ENCODE results near the gene KIF1C.

The KIF1C gene

GRCh38 chr17:4969047-4969550 is 28.7 kb upstream of the KIF1C start:
- no peak for DNase-seq (ENCODE audit: low read depth in 2 of 2)

DNA sequence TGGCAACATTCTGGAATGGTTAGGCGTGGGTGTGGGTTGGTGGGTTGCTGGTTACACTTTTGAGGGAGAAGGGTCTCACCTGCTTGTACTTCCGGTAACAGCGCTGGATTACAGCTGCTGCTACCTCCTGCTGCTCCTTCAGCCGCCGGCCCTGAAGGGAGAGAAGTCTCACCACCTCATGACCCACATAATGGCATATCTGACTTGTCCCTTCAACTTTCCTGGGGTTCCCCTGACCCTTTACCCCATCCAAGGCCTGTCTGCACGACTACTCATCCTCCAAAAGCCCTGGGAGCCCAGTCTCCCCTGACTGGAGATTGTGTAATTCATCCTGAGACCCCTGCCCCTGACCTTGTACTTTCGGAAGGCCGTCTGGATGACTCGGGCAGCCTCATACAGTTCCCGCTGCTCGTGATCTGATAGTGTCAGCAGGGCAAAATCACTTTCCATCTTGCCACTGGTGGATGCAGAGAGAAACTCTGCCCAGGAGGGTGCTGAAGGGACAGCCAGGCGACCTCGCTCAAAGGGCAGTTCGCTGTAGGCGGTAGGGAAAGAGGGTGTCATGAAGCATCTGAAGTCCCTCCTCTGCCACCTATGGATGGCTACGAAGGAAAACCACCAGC is 28.1 kb upstream of the KIF1C start:
- peak in 1 of 2 donors; percentile 10 for DNase-seq (ENCODE audit: low read depth in 2 of 2)

GRCh38 chr17:4970273-4970672 is 27.5 kb upstream of the KIF1C start:
- no peak for DNase-seq (ENCODE audit: low read depth in 2 of 2)

- DNase-seq (ENCODE audit: low read depth in 2 of 2): no peak
Measured at GRCh38 chr17:4971826-4972225, 25.9 kb upstream of the KIF1C start.

GRCh38 chr17:4972322-4972721 is 25.4 kb upstream of the KIF1C start:
- DNase-seq (ENCODE audit: low read depth in 2 of 2): no peak

- DNase-seq (ENCODE audit: low read depth in 2 of 2): no peak
Measured at GRCh38 chr17:4972752-4973151, 25.0 kb upstream of the KIF1C start.

- no peak for DNase-seq (ENCODE audit: low read depth in 2 of 2)
Measured at GRCh38 chr17:4973256-4974114, 24.3 kb upstream of the KIF1C start.

- no peak for DNase-seq (ENCODE audit: low read depth in 2 of 2)
Measured at GRCh38 chr17:4974115-4974670, 23.6 kb upstream of the KIF1C start.

- no peak for DNase-seq (ENCODE audit: low read depth in 2 of 2)
Measured at GRCh38 chr17:4978726-4979125, 19.0 kb upstream of the KIF1C start.

- DNase-seq (ENCODE audit: low read depth in 2 of 2): no peak
Measured at GRCh38 chr17:4980644-4981216, 17.0 kb upstream of the KIF1C start.

DNA sequence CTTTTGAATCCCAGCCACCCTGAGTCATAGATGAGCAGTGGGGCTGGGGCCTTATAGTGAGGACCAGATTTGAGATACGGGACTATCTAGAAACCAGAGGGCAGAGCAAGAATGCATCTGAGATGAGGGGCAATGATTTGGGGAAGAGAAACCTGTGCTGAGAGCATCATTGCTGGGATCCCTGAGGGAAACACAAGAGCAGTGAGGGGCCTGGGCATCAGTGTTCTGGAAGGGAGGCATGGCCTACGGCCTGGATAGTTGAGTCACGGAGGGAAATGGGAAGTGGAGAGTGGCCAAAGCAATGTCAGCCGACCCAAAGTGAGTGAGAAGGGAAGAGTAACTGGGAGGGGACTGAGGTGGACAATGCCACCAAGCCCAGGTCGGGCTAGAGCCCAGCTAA is 15.4 kb upstream of the KIF1C start:
- DNase-seq (ENCODE audit: low read depth in 2 of 2): no peak

GRCh38 chr17:4986403-4986802 is 11.3 kb upstream of the KIF1C start:
- no peak for DNase-seq (ENCODE audit: low read depth in 2 of 2)

- DNase-seq (ENCODE audit: low read depth in 2 of 2): peak; percentile 67 to 85
Measured at GRCh38 chr17:4986951-4987766, 10.6 kb upstream of the KIF1C start, which contains the start of gene CAMTA2. Gene CAMTA2 (minus strand): TSS chr17:4987675. CDS start chr17:4986222, 1,453 bp downstream.

DNA sequence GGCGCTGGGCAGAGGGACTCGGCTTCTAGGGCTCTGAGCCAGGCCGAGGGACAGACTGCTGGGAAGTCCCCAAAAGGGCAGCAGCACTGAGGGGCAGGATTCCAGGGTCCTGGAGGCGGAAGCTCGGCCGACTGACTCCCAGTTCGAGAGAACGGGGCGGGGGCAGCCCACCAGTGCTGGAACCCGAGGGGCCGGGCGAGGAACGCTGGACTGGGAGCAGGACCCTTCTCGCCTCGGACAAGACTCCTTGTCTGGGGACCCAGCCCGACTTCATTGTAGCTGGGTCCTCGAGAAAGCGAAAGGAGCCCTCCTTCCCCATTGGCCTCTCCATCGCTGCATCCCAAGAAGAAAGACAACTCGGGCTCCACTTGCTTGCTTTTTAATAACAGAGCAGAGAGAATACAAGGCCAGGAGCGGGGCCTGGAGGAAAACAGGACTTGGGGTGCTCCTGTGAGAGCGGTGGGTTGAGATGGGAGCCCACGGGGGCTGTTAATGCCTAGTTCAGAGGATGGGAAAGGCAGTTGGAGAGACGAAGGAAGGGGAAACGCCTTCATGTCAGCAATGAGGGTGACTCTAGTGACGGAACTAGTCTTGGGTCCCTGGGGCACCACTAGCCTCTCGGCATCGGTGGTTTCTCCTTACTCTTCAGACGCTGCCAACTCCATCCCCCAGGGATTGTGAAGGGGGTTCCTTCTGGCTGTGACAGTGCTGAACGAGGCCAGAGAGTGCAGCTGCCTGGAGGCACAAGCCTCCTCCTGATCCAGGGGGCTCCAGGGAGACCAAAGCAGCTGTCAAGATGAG is 9.8 kb upstream of the KIF1C start:
- DNase-seq (ENCODE audit: low read depth in 2 of 2): no peak

GRCh38 chr17:4994081-4994595 is 3.6 kb upstream of the KIF1C start:
- no peak for DNase-seq (ENCODE audit: low read depth in 2 of 2)

- no peak for DNase-seq (ENCODE audit: low read depth in 2 of 2)
Measured at GRCh38 chr17:4998027-4998731, 429 bp downstream of the KIF1C start.

DNA sequence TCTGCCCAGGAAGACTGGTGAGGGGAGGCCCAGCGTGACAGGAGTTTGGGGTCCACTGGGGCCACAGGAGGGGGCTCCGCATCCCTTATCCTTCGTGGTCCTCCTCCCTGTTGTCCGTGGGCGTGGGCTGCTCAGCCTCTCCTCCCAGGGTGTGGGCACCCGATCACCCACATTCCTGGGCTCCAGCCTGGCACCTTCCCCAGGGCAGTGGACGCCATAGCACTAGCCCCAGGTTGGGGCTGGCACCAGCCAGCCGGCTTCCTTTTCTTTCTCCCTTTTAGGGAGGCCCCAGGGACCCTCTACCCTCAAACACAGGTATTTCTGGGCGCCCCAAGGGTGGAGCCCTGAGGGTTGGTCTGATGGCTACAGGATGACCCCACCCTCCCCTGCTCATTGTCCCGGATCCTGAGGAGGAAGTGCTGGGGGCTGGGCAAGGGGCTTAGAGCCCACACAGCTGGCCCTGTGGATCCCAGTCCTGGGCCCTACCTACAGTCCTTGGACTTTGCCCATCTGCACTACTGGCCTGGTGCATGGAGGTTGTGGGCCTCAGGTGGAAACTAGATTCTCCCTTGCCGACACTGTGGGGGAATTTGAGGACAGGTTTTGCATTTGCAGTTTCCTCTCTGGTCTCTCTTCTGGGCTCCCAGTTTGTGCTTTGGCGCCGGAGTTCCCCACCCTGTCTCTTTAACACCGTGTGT is 1.1 kb downstream of the KIF1C start:
- DNase-seq (ENCODE audit: low read depth in 2 of 2): no peak

DNA sequence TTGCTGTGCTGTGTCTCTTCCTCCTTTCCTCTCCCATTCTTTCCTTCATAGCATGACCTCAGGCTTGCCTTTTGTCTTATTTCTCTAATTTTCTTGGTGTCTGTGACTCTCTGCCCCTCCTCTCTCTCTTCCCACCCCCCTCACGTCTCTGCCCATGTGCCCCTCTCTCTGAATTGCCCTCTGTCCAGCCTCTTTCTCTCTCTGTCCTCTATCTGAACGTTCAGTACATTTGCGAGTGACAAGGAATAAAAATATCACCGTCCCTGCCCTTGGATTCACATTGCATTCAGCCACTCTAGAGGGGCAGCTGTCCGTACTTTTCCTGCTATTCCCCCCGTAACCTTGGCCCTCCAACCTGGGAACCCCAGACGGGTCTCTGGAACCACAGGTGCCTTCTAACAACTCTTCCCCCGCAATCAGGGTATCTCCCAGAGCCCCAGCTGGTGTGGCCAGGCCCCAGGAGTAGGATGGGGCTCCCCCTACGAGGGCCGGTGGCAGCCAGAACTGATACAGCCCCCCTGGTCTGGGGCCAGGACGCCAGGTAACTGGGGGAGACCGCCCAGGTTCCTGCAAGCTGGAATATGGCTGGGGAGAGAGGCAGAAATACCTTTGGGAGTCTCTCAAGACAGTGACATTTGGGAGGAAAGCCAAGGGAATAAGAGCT is 1.8 kb downstream of the KIF1C start:
- DNase-seq (ENCODE audit: low read depth in 2 of 2): no peak

DNA sequence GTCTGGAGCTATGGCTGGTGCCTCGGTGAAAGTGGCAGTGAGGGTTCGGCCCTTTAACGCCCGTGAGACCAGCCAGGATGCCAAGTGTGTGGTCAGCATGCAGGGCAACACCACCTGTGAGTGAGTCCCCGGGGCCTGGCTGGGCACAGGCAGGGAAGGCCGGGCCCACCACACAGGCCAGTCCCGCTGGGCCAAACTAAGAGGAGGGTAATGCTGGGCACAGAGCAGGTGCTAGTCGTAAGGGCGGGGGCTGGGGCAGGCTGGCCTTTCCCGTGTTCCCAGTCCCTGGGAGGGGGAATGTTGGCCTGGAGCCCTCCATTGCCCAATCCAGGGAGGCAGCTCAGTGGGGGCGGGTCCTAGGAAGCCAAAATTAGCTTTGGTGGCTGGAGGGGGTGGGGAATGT is 2.5 kb downstream of the KIF1C start:
- DNase-seq (ENCODE audit: low read depth in 2 of 2): no peak

Measured in stimulated activated CD4-positive, alpha-beta T cell treated with anti-CD3 and anti-CD28 coated beads, Interleukin-1b, Interleukin-23, amount 100 ng/mL, for 1 hour (primary cell).